ENCODE data around the gene ACVR2A.

Gene ACVR2A

GRCh38 chr2:147916723-147917122, 71.9 kb downstream of the ACVR2A start:
- no peak overlapping the region for H3K4me2 ChIP-seq (ENCODE audit: low read length)
- no peak overlapping the region for H3K9ac ChIP-seq (ENCODE audit: low read length)
- H3K27ac ChIP-seq (ENCODE audit: low read length): no peak overlapping the region
- H3K36me3 ChIP-seq (replicated peaks; ENCODE audit: low read depth, low read length): no peaks in the 10 kb centered on the region
- no peaks in the 10 kb centered on the region; the same call in 1 of the 2 replicates for H3K4me1 ChIP-seq (ENCODE audit: low read length)
- H3K4me3 ChIP-seq (ENCODE audit: low read length): no peak overlapping the region
- H2AFZ ChIP-seq (ENCODE audit: low read depth, low read length): no peak overlapping the region
- H3K27me3 ChIP-seq (ENCODE audit: low read depth, low read length): no peaks in the 10 kb centered on the region
- H3K79me2 ChIP-seq (ENCODE audit: low read length): no peaks in the 10 kb centered on the region
- H4K20me1 ChIP-seq (ENCODE audit: insufficient read depth, low read length): no peaks in the 10 kb centered on the region
- TF ChIP-seq CTCF (IDR thresholded peaks at IDR 0.05; ENCODE audit: low read depth, low read length) (no peak), EZH2phosphoT487 (IDR thresholded peaks at IDR 0.05; ENCODE audit: low read depth) (no peak)
- no peaks in the 10 kb centered on the region for H3K9me3 ChIP-seq (ENCODE audit: insufficient read depth, low read length)

- TF ChIP-seq EZH2phosphoT487 (IDR thresholded peaks at IDR 0.05; ENCODE audit: low read depth) (no peak), CTCF (IDR thresholded peaks at IDR 0.05; ENCODE audit: low read depth, low read length) (no peak)
- Histone ChIP-seq H3K4me3 (ENCODE audit: low read length) (no peak overlapping the region), H3K4me2 (ENCODE audit: low read length) (no peak overlapping the region), H3K4me1 (ENCODE audit: low read length) (no peaks in the 10 kb centered on the region; the same call in 1 of the 2 replicates), H4K20me1 (ENCODE audit: insufficient read depth, low read length) (no peaks in the 10 kb centered on the region), H2AFZ (ENCODE audit: low read depth, low read length) (no peak overlapping the region), H3K79me2 (ENCODE audit: low read length) (no peaks in the 10 kb centered on the region), H3K9ac (ENCODE audit: low read length) (no peak overlapping the region), H3K9me3 (ENCODE audit: insufficient read depth, low read length) (no peaks in the 10 kb centered on the region), H3K27me3 (ENCODE audit: low read depth, low read length) (no peaks in the 10 kb centered on the region), H3K27ac (ENCODE audit: low read length) (no peak overlapping the region), H3K36me3 (replicated peaks; ENCODE audit: low read depth, low read length) (no peaks in the 10 kb centered on the region)
Observed at GRCh38 chr2:147917161-147917560, 72.3 kb downstream of the ACVR2A start.

DNA sequence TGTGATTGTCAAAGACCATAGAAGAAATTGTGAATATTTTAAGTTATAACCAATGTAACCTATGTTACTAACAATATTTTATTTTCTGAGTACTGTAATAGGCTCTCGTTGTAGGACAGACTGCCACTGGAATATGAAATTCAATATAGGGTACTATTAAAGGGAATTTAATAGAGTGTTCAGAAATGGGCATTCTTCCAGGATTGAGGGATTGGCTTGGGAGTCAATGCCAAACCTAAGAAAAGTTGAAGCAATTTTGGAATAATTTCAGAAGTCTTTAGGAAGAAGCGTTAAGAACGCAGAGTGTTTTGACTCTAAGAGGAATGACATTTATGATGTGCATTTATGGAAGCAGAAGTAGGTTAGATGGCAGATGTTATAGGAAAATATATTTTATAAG, 79.0 kb downstream of the ACVR2A start:
- Histone ChIP-seq H3K27ac (ENCODE audit: low read length) (no peak overlapping the region), H3K79me2 (ENCODE audit: low read length) (no peaks in the 10 kb centered on the region), H4K20me1 (ENCODE audit: insufficient read depth, low read length) (no peaks in the 10 kb centered on the region), H3K4me3 (ENCODE audit: low read length) (no peak overlapping the region), H3K9me3 (ENCODE audit: insufficient read depth, low read length) (no peaks in the 10 kb centered on the region), H2AFZ (ENCODE audit: low read depth, low read length) (no peak overlapping the region), H3K4me1 (ENCODE audit: low read length) (no peaks in the 10 kb centered on the region), H3K4me2 (ENCODE audit: low read length) (no peak overlapping the region), H3K27me3 (ENCODE audit: low read depth, low read length) (no peaks in the 10 kb centered on the region), H3K9ac (ENCODE audit: low read length) (no peak overlapping the region), H3K36me3 (replicated peaks; ENCODE audit: low read depth, low read length) (no peaks in the 10 kb centered on the region)
- TF ChIP-seq CTCF (IDR thresholded peaks at IDR 0.05; ENCODE audit: low read depth, low read length) (no peak), EZH2phosphoT487 (IDR thresholded peaks at IDR 0.05; ENCODE audit: low read depth) (no peak)

- TF ChIP-seq CTCF (IDR thresholded peaks at IDR 0.05; ENCODE audit: low read depth, low read length) (no peak), EZH2phosphoT487 (IDR thresholded peaks at IDR 0.05; ENCODE audit: low read depth) (no peak)
- Histone ChIP-seq H3K9me3 (ENCODE audit: insufficient read depth, low read length) (no peaks in the 10 kb centered on the region), H3K27ac (ENCODE audit: low read length) (no peak overlapping the region), H3K36me3 (replicated peaks; ENCODE audit: low read depth, low read length) (no peaks in the 10 kb centered on the region), H3K4me3 (ENCODE audit: low read length) (no peak overlapping the region), H3K27me3 (ENCODE audit: low read depth, low read length) (no peaks in the 10 kb centered on the region), H3K4me2 (ENCODE audit: low read length) (no peak overlapping the region), H4K20me1 (ENCODE audit: insufficient read depth, low read length) (no peaks in the 10 kb centered on the region), H3K79me2 (ENCODE audit: low read length) (no peaks in the 10 kb centered on the region), H3K9ac (ENCODE audit: low read length) (no peak overlapping the region), H3K4me1 (ENCODE audit: low read length) (no peaks in the 10 kb centered on the region), H2AFZ (ENCODE audit: low read depth, low read length) (no peak overlapping the region)
Observed at GRCh38 chr2:147924647-147925046, 79.8 kb downstream of the ACVR2A start.

Measured in OCI-LY3 (cell line).